Fibroblast of lung (primary cell): ENCODE measurements around the gene RCOR1.

Experiments used
- CTCF ChIP-seq, 2 donors: IDR thresholded peaks in 1 of 2; conservative IDR thresholded peaks in 1 of 2; 1 replicate in 1 of 2; 2 replicates in 1 of 2; pipeline ENCODE4 v1.5.1; 2011 to 2012; ENCODE audit warnings: low read length in 2 of 2, control low read depth in 1 of 2, inconsistent platforms in 1 of 2, low read depth in 1 of 2, mild to moderate bottlenecking in 1 of 2
- EZH2 ChIP-seq: IDR thresholded peaks from 2 replicates; pipeline ENCODE4 v1.5.1; 2012; ENCODE audit warnings: low read length, control low read depth, mild to moderate bottlenecking; ENCODE audit errors: missing control alignments

- TF ChIP-seq CTCF (conservative IDR thresholded peaks at IDR 0.05 in 1 of 2, IDR thresholded peaks at IDR 0.05 in 1 of 2; ENCODE audit: low read depth in 1 of 2, low read length in 2 of 2), result no peak
- no peak for TF ChIP-seq EZH2
These were observed 33.3 kb downstream of the RCOR1 start for GRCh38 chr14:102625564-102626296.
